Measurements from ENCODE around the gene RNF227. TPM values are rescaled to one million over a fixed set of nuclear protein-coding genes. Genes with fewer than 3 reads are reported as not detected.

RNF227 gene
- total RNA-seq, 1 experiment from 2014 or later, result 5.0 TPM

DNA sequence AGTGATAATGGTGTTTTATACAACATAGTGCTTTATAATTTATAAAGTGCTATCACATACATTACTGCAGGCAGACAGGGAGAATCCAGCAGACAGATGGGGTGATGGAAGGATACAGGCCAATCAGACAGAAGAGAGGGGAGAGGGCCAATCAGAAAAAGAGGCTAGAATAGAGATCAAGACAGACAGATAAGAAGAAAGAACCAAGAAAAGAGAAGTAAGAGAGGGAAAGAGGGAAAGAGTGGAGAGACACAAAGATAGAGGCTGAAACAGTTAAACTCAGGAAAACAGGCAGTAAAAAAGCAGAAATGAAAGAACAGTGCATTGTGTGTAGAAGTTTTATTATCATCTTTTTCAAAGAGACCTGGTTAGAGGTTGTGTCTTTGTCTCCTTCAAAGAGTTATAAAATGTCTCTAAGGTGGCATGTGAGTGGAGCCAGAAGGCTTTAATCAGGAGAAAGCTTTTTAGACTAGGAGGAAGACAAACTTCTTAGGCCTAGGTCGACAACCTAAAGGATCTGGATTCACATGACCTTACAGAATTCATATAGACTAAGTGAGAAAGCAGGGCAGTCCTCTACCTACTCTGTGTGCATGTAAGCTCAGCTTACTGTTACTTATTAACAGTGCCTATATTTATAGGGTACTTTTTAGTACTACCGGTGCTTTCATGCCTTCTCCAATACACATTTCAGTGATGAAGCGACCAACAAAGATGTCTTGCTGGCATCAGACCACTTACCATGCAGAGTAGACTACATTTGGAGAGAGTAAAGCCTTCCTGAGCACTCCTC lies 35.8 kb downstream of the RNF227 start:
- Mint-ChIP-seq H3K27ac (ENCODE audit: unreplicated experiment) (no peak overlapping the region), H3K36me3 (ENCODE audit: insufficient read depth, unreplicated experiment) (no peaks in the 10 kb centered on the region), H3K4me3 (ENCODE audit: unreplicated experiment) (no peak overlapping the region), H3K4me1 (ENCODE audit: low read depth, unreplicated experiment) (no peaks in the 10 kb centered on the region), H3K27me3 (ENCODE audit: insufficient read depth, unreplicated experiment) (no peaks in the 10 kb centered on the region), H3K9me3 (ENCODE audit: unreplicated experiment) (no peaks in the 10 kb centered on the region)
- Histone ChIP-seq H3K36me3 (ENCODE audit: control insufficient read depth, insufficient read depth, low read length) (no peaks in the 10 kb centered on the region), H3K27me3 (replicated peaks; ENCODE audit: control insufficient read depth, insufficient read depth, low read length) (no peaks in the 10 kb centered on the region), H3K4me1 (no peaks in the 10 kb centered on the region), H3K9me3 (no peaks in the 10 kb centered on the region), H3K4me3 (ENCODE audit: low read depth, low read length) (no peak overlapping the region)
- intact Hi-C loops (cut with micrococcal nuclease; ENCODE audit: unreplicated experiment), result no loop called here
- no peak for DNase-seq
- ChIA-PET CTCF (interaction anchor here (0.7 kb wide), 1 partner anchor 18 kb away, joined by 3 read pairs; no protein-coding TSS in a partner anchor), POLR2A (no interaction called here)
- BruUV-seq (replicated peaks), result no TSS peak
- TF ChIP-seq, protein P1, sequence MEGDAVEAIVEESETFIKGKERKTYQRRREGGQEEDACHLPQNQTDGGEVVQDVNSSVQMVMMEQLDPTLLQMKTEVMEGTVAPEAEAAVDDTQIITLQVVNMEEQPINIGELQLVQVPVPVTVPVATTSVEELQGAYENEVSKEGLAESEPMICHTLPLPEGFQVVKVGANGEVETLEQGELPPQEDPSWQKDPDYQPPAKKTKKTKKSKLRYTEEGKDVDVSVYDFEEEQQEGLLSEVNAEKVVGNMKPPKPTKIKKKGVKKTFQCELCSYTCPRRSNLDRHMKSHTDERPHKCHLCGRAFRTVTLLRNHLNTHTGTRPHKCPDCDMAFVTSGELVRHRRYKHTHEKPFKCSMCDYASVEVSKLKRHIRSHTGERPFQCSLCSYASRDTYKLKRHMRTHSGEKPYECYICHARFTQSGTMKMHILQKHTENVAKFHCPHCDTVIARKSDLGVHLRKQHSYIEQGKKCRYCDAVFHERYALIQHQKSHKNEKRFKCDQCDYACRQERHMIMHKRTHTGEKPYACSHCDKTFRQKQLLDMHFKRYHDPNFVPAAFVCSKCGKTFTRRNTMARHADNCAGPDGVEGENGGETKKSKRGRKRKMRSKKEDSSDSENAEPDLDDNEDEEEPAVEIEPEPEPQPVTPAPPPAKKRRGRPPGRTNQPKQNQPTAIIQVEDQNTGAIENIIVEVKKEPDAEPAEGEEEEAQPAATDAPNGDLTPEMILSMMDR (IDR thresholded peaks at IDR 0.05; ENCODE audit: insufficient read depth in 1 of 2, low read depth in 1 of 2, low read length in 1 of 2, severe bottlenecking in 1 of 2, unreplicated experiment in 1 of 2), result no peak

DNA sequence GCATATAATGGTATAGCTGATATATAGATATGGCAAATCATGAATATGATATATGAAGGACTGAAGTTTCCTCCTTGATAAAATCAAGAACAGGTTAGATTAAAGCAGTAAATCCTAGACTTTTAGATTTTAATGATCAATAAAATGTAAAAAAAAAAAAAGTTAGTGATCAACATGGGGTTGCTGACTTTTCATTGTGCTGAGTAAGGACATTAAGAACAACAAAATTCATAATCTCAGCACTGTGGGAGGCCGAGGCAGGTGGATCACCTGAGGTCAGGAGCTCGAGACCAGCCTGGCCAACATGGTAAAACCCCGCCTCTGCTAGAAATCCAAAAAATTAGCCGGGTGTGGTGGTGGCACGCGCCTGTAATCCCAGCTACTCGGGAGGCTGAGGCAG lies 37.9 kb downstream of the RNF227 start:
- Histone ChIP-seq H3K27me3 (replicated peaks; ENCODE audit: control insufficient read depth, insufficient read depth, low read length) (no peaks in the 10 kb centered on the region), H3K4me3 (ENCODE audit: low read depth, low read length) (no peak overlapping the region), H3K36me3 (ENCODE audit: control insufficient read depth, insufficient read depth, low read length) (no peaks in the 10 kb centered on the region), H3K9me3 (no peaks in the 10 kb centered on the region), H3K4me1 (no peaks in the 10 kb centered on the region)
- intact Hi-C loops (cut with micrococcal nuclease; ENCODE audit: unreplicated experiment), result no loop called here
- Mint-ChIP-seq H3K27ac (ENCODE audit: unreplicated experiment) (no peak overlapping the region), H3K9me3 (ENCODE audit: unreplicated experiment) (no peaks in the 10 kb centered on the region), H3K4me1 (ENCODE audit: low read depth, unreplicated experiment) (peaks cover 12% of the 10 kb centered on the region), H3K4me3 (ENCODE audit: unreplicated experiment) (no peak overlapping the region), H3K36me3 (ENCODE audit: insufficient read depth, unreplicated experiment) (no peaks in the 10 kb centered on the region), H3K27me3 (ENCODE audit: insufficient read depth, unreplicated experiment) (no peaks in the 10 kb centered on the region)
- POLR2A ChIA-PET, result no interaction called here
- TF ChIP-seq, protein P1 (IDR thresholded peaks at IDR 0.05; ENCODE audit: insufficient read depth in 1 of 2, low read depth in 1 of 2, low read length in 1 of 2, severe bottlenecking in 1 of 2, unreplicated experiment in 1 of 2), result no peak
- DNase-seq, result no peak
- no TSS peak for BruUV-seq (replicated peaks)
- CTCF ChIA-PET, result no interaction called here

DNA sequence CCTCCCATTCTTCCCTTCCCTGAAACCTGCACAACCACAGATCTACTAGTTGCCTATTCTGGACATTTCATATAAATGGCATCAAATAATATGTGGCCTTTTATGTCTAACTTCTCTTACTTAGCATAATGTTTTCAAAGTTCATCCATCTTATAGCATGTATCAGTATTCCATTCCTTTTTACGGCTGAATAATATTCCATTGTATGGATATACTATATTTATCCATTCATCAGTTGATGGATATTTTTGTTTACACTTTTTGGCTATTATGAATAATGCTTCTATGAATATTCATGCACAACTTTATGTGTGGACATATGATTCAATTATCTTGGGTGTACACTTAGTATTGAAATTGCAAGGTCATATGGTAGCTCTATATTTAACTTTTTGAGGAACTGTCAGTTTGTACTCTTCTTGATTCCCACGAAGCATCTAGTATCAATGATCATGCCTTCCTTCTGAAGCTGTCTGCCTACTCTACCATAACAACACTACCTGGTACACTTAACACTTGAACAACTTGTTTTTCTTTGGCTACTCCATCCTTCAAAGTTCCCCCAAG lies 40.2 kb downstream of the RNF227 start:
- H3K9me3 ChIP-seq, result no peaks in the 10 kb centered on the region
- no TSS peak for BruUV-seq (replicated peaks)
- Mint-ChIP-seq H3K27me3 (ENCODE audit: insufficient read depth, unreplicated experiment) (no peaks in the 10 kb centered on the region), H3K27ac (ENCODE audit: unreplicated experiment) (no peak overlapping the region), H3K4me3 (ENCODE audit: unreplicated experiment) (no peak overlapping the region), H3K4me1 (ENCODE audit: low read depth, unreplicated experiment) (peaks cover 15% of the 10 kb centered on the region), H3K36me3 (ENCODE audit: insufficient read depth, unreplicated experiment) (no peaks in the 10 kb centered on the region), H3K9me3 (ENCODE audit: unreplicated experiment) (no peaks in the 10 kb centered on the region)
- no peaks in the 10 kb centered on the region for H3K36me3 ChIP-seq (ENCODE audit: control insufficient read depth, insufficient read depth, low read length)
- intact Hi-C loops (cut with micrococcal nuclease; ENCODE audit: unreplicated experiment), result no loop called here
- TF ChIP-seq, protein P1 (IDR thresholded peaks at IDR 0.05; ENCODE audit: insufficient read depth in 1 of 2, low read depth in 1 of 2, low read length in 1 of 2, severe bottlenecking in 1 of 2, unreplicated experiment in 1 of 2), result no peak
- ChIA-PET CTCF (no interaction called here), POLR2A (no interaction called here)
- H3K4me3 ChIP-seq (ENCODE audit: low read depth, low read length), result no peak overlapping the region
- no peaks in the 10 kb centered on the region for H3K27me3 ChIP-seq (replicated peaks; ENCODE audit: control insufficient read depth, insufficient read depth, low read length)
- no peak for DNase-seq
- no peaks in the 10 kb centered on the region for H3K4me1 ChIP-seq
